MM.1S (cell line): ENCODE data around the gene RFTN1.

Experiments
- EZH2phosphoT487 ChIP-seq: fragments of 300-600 bp; sonication (generic); IDR thresholded peaks from 2 replicates; pipeline ENCODE4 v1.6.1; 2018; ENCODE audit warnings: antibody characterized with exemption, low read length
- TF ChIP-seq, protein P1 (sequence below): fragments of 300-600 bp; sonication (generic); IDR thresholded peaks from 2 replicates; pipeline ENCODE4 v1.5.1; 2016; ENCODE audit warnings: antibody characterized with exemption, low read length, mixed read lengths

DNA sequence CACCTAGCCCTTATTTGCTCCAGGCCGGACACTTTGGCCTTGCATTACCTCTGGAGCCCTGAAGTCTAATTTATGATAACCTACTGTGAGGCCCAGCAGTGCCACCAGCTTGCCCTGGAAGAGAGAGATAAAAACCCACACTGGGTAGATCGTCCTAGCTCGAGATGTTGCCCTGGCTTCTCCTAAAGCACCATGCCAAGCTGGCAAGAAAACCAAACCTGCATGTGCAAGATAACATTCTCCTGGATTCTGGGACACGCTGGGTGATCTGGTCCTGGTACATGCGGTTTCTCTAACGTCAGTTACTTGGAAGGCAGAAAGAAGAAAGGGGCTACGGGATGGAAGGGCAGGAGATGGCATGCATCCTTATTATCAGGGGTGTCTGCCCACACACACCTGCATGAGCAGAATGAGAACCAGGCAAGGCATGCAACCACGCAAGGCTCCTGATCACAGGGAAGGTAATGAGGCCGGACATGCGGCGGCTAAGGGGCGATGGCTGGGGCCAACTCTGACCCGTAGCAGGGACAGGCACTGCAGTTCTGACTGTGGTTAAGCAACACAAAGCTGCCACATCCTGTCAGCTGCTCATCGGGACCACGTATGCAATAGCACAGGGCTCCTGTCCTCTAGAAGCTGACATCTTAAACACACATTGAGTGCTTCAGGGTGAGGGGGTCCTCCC is 175.5 kb downstream of the RFTN1 start:
- TF ChIP-seq, protein P1, sequence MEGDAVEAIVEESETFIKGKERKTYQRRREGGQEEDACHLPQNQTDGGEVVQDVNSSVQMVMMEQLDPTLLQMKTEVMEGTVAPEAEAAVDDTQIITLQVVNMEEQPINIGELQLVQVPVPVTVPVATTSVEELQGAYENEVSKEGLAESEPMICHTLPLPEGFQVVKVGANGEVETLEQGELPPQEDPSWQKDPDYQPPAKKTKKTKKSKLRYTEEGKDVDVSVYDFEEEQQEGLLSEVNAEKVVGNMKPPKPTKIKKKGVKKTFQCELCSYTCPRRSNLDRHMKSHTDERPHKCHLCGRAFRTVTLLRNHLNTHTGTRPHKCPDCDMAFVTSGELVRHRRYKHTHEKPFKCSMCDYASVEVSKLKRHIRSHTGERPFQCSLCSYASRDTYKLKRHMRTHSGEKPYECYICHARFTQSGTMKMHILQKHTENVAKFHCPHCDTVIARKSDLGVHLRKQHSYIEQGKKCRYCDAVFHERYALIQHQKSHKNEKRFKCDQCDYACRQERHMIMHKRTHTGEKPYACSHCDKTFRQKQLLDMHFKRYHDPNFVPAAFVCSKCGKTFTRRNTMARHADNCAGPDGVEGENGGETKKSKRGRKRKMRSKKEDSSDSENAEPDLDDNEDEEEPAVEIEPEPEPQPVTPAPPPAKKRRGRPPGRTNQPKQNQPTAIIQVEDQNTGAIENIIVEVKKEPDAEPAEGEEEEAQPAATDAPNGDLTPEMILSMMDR: no peak
- no peak for TF ChIP-seq EZH2phosphoT487
